ENCODE results near the gene BCAS3.

The BCAS3 gene

DNA sequence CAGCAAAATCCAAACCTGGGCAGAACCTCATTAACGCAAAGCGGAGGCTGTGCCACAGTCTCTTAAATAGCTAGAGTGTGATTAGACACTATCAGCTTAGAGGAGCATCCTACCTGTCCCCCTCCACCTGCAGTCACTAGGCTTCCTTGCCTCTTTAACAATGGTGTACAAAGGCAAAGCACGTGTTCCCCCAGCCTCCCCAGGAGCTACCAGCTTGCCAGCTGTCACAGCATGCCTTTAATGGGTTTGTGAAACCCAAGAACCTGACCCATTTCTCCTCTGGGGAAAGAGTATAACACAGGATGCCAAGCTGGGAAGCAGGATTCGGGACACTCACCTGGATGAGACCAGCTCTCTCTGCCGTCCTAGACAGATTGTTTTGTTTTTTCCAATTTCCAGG lies 684.7 kb downstream of the BCAS3 start:
- Histone ChIP-seq H3K9ac (no peak overlapping the region), H3K9me3 (ENCODE audit: control insufficient read depth, low read length) (no peaks in the 10 kb centered on the region), H3K27ac (no peak overlapping the region), H3K36me3 (ENCODE audit: control insufficient read depth, insufficient read depth, low read length) (no peaks in the 10 kb centered on the region), H3K4me2 (ENCODE audit: low read length) (no peak overlapping the region), H2AFZ (no peak overlapping the region), H3K4me1 (no peaks in the 10 kb centered on the region), H3K27me3 (ENCODE audit: control insufficient read depth, insufficient read depth, low read length) (no peaks in the 10 kb centered on the region), H3K79me2 (no peaks in the 10 kb centered on the region), H3K4me3 (ENCODE audit: low read depth, low read length) (no peak overlapping the region)
- TF ChIP-seq, protein P1, sequence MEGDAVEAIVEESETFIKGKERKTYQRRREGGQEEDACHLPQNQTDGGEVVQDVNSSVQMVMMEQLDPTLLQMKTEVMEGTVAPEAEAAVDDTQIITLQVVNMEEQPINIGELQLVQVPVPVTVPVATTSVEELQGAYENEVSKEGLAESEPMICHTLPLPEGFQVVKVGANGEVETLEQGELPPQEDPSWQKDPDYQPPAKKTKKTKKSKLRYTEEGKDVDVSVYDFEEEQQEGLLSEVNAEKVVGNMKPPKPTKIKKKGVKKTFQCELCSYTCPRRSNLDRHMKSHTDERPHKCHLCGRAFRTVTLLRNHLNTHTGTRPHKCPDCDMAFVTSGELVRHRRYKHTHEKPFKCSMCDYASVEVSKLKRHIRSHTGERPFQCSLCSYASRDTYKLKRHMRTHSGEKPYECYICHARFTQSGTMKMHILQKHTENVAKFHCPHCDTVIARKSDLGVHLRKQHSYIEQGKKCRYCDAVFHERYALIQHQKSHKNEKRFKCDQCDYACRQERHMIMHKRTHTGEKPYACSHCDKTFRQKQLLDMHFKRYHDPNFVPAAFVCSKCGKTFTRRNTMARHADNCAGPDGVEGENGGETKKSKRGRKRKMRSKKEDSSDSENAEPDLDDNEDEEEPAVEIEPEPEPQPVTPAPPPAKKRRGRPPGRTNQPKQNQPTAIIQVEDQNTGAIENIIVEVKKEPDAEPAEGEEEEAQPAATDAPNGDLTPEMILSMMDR (IDR thresholded peaks at IDR 0.05): no peak

DNA sequence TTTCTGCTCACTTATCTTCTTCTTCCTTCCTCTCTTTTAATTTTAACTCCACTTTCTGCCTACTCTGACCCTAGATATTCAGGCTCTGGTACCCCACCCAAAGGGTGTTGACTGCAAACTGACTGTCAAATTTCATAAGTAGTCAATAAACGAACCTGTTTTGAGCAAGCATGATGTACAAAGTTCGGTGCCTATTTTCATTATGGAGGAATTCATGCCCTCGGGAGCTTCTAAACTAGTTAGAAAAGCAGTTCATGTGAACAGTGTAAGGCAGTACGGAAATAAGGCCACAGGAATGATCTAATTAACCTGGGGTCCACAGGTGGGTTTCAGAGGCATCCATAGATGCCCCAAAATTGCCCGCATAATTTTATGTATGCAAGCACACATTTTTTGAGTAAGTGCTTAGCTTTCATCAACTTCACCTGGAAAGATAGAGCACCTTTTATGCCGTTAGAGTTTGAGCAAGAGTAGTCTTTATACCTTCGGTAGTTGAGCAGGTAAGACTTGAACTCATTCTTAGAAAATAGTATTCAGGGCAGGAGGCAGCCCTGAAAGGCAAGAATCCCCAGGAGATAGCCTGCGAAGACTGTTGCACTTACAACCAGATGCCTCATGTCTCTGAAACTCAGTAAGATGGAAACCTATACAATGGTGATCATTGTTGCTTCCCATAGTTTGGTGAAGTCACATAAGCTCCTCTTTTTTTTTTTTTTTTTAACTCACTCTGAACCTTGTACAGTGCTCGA lies 685.4 kb downstream of the BCAS3 start:
- H3K36me3 ChIP-seq (ENCODE audit: control insufficient read depth, insufficient read depth, low read length): no peaks in the 10 kb centered on the region
- H3K27me3 ChIP-seq (ENCODE audit: control insufficient read depth, insufficient read depth, low read length): no peaks in the 10 kb centered on the region

DNA sequence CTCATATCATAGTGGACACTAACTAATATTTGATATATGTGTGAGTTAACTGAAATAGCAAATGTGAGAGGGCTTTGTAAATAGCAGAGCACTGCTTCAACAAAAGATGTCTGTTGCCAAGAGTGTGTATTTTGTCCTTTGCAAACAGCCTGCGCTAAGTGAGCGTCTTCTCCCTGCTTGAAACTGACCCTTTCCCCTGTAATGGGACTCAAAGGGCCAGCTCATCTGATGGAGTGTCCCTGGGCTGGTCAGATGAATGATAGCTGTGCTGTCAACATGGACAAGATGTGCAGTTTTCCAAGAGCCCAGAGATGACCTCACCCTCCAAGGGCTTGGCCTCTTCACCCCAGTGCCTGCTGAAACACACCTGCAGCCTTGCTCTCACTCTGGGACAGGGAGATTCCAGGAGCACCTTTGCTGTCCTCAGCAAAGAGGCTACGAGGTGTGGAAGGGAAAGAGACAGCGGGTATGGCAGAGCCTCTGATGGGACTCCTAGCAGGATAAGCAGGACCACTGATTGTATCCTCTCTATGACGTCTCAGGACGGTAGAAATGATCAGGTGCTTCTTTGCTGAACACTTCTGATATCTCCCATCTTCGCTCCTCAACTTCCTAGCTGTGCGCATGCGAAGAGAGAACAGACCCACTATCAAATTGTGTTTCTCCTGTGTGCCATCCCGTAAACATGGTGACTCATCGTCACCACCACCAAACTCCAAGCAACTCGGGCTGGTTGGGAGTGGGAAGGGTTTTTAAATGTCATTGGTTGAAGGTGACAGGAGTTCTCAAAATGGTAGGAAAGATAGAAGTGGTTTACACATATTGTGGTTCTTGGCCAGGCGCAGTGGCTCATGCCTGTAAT lies 686.2 kb downstream of the BCAS3 start:
- Histone ChIP-seq H3K4me3 (ENCODE audit: low read depth, low read length) (no peak overlapping the region), H3K9ac (no peak overlapping the region), H2AFZ (no peak overlapping the region), H3K79me2 (no peaks in the 10 kb centered on the region), H3K36me3 (ENCODE audit: control insufficient read depth, insufficient read depth, low read length) (no peaks in the 10 kb centered on the region), H3K27ac (no peak overlapping the region), H3K9me3 (ENCODE audit: control insufficient read depth, low read length) (no peaks in the 10 kb centered on the region), H3K4me2 (ENCODE audit: low read length) (no peak overlapping the region), H3K27me3 (ENCODE audit: control insufficient read depth, insufficient read depth, low read length) (no peaks in the 10 kb centered on the region), H3K4me1 (no peaks in the 10 kb centered on the region)
- TF ChIP-seq, protein P1 (IDR thresholded peaks at IDR 0.05): no peak

More for the DNA sequence above, 685.4 kb downstream of the BCAS3 start:
- Histone ChIP-seq H2AFZ (no peak overlapping the region), H3K27ac (no peak overlapping the region), H3K79me2 (no peaks in the 10 kb centered on the region), H3K4me3 (ENCODE audit: low read depth, low read length) (no peak overlapping the region), H3K9me3 (ENCODE audit: control insufficient read depth, low read length) (no peaks in the 10 kb centered on the region), H3K9ac (no peak overlapping the region), H3K4me1 (no peaks in the 10 kb centered on the region), H3K4me2 (ENCODE audit: low read length) (no peak overlapping the region)
- TF ChIP-seq, protein P1 (IDR thresholded peaks at IDR 0.05): no peak

DNA sequence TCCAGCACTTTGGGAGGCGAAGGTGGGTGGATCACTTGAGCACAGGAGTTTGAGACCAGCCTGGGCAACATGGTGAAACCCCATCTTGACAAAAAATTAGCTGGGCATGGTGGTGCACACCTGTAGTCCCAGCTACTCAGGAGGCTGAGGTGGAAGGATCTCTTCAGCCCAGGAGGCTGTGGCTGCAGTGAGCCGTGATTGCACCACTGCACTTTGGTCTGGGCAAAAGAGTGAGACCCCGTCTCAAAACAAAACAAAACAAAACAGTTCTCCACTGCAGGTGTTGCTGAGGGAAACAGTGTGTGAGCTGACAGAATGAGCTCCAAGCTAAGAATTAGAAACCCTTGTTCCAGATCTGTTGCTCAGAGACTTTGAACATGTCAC lies 686.8 kb downstream of the BCAS3 start:
- Histone ChIP-seq H3K36me3 (ENCODE audit: control insufficient read depth, insufficient read depth, low read length) (no peaks in the 10 kb centered on the region), H3K9me3 (ENCODE audit: control insufficient read depth, low read length) (no peaks in the 10 kb centered on the region), H3K79me2 (no peaks in the 10 kb centered on the region), H2AFZ (no peak overlapping the region), H3K27ac (no peak overlapping the region), H3K4me3 (ENCODE audit: low read depth, low read length) (no peak overlapping the region), H3K4me2 (ENCODE audit: low read length) (no peak overlapping the region), H3K9ac (no peak overlapping the region), H3K4me1 (no peaks in the 10 kb centered on the region), H3K27me3 (ENCODE audit: control insufficient read depth, insufficient read depth, low read length) (no peaks in the 10 kb centered on the region)
- TF ChIP-seq, protein P1 (IDR thresholded peaks at IDR 0.05): no peak
